Amniotic epithelial cell (primary cell): Measurements from ENCODE around the gene ZNF605.
"Not testable (repeated sequence)": the region's sequence is repeated elsewhere in the genome, so short reads cannot be mapped to it uniquely, and the experiment has no call there.

ENCODE experiments used
- DNase-seq: peaks from one replicate; pipeline ENCODE4 v3.0.0-alpha.2; 2010; ENCODE audit warnings: low read depth

ZNF605 gene

DNA sequence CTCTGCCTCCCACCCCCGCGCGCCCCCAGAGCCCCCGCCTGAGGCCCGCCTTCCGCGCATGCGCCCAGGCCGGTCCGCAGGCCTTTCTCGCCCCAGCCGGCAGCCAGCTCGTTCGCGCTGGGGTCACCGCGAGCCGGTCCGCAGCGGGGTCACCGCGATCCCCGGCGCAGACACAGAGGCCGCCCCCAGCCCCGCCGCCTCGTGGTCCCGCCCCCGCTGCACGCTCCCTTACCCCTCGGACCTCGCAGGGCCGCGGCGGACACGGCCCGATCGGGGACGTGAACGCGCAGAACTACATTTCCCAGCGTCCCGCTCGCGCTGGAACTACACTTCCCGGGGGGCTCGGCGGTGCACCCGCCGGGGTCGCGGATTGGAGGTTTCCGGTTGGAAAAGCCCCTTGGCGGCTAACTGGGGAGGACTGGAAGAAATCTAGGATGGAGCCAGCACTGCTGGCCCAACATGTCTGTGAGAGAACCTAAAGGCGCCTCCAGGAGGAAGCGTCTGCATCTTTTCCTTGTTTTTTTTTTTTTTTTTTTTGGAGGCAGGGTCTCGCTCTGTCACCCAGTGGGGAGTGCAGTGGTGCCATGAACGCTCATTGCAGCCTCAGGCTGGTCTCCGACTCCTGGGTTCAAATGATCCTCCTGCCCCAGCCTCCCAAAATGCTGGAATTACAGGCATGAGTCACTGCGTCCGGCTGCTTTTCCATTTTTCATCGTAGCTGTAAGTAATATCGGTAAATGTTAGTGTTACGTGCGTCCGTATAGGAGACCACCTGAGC, at the start of gene ZNF605:
Gene ZNF605, minus strand, starts transcription at position 296 of the 778 bp plus-strand sequence. CDS start 10,671 bp downstream, outside the sequence.
- peak; percentile 90 for DNase-seq

DNA sequence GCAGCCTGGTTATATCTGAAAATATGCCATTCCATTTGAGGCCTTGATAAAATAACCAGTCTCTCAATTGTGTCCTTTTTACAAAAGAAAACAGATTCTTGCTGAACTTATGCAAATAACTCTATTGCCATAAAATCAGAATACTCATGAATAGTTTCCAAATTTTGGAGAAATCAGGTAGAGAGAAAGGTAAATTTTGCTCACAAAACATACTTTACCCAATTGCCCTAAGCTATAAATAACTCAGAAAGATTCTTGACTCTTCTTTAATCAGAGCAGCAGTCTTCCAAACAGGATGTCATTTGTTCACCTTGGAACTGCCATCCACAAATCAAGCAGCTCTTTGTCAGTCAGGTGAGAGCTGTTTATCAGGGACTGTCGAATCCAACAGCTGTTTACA, 42.6 kb upstream of the ZNF605 start:
- peak; percentile 25 for DNase-seq

DNA sequence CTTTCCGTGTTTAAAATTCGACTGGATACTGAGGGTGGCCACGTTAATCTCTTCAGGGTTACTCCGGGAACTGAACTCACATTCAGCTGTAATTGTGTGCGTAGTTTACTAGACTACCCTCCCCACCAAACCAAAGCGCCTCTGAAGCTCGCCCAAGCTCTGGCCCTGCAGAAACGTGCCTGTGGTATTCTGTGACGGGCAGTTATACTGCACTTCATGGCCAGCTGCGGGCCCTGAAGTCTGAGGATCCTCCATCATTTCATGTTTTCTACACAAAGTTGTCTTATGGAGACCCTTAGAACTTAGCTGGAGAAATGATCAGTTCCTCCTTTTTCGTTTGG, 30.7 kb upstream of the ZNF605 start:
- DNase-seq = peak; percentile 19

DNA sequence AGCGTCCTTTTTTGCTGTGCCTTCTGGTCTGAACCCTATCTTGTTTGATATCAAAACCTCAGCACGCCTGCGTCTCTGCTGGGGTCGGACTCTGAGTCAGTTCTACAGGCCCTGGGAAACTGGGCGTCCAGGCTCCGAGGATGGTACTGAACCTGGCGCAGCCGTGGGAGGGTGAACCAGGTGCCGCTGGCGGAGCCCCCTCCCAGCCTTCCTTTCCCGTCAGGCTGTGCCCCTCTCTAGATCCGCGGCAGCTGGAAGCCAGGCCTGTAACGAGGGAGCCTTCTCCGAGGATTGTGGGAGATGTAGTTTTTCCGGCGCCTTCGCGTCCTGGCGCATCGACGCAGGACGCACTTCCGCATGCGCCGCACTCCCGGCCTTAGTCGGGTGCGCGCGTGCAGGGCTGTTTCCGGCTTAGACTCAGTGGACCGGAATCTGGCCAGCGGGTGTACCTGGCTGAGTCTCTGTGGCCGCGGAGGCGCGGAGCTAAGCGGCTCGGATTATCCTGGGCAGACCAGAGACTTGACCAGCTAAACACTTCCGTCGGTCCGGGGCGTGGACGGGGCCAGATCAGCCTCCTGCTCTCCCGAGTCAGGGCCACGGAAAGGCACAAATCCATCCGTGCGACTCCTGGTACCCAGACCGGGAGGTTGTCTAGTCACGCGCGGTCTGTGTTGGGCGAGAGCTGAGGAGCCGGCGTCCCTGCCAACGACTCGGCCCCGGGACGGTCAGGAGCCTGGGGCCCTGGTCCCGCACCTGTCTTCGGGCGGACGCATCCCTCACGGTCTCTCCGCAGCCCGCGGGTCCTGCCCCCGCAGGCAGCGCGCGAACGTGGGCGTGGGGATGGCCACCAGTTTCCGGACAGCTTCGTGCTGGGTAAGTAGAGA, 30.1 kb upstream of the ZNF605 start, which contains the start of gene ZNF26:
Gene ZNF26, plus strand, starts transcription at position 367 of the 884 bp plus-strand sequence. Its CDS starts 474 bp downstream, at position 841.
- peak; percentile 91 for DNase-seq

DNA sequence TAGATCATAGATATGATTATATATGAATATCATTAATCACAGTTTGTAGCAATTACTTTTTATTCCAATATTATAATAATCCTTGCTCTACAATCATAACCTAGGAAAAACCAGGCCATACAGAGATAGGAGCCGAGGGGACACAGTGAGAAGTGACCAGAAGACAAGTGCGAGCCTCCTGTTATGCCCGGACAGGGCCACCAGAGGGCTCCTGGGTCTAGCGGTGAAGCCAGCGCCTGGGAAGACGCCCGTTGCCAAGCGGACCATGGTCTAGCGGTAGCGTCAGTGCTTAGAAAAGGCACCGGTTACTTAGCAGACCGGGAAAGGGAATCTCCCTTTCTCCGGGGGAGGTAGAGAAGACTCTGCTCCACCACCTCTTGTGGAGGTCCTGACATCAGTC, 20.8 kb upstream of the ZNF605 start:
- peak; percentile 10 for DNase-seq

DNA sequence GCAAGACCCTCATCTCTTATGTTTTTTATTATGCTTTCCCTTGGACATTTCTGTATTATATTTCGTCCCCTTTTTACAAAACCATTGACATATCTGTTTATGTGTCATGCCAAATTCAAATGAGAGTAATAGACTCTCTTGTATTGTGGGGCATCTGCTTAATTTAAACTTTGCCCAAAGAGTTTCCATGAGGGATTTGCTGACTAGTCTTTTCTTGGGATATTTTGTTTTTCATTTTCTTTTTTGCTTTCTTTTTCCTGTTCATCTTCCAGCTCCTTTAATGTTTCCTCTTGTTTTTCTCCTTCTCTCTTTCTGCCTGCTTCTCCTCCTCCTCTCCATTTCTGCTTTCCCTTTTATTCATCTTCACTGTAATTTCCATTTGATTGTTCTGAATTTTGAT, 16.3 kb upstream of the ZNF605 start:
- no peak for DNase-seq

DNA sequence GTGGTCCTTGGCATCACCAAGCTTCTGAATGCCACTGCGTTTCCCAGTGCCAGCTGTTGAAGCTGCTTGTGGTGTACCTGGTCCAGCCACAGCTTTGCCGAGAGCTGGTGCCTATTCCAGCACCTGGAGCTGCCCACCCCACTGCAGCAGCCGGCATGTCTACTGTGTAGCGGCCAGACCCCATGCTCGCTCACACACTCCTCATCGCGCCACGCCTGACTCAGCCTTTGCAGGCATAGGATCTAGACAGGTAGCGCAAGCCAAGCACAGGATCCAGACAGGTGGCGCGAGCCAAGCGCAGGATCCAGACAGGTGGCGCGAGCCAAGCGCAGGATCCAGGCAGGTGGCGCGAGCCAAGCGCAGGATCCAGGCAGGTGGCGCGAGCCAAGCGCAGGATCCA, 11.6 kb upstream of the ZNF605 start:
- no peak for DNase-seq

DNA sequence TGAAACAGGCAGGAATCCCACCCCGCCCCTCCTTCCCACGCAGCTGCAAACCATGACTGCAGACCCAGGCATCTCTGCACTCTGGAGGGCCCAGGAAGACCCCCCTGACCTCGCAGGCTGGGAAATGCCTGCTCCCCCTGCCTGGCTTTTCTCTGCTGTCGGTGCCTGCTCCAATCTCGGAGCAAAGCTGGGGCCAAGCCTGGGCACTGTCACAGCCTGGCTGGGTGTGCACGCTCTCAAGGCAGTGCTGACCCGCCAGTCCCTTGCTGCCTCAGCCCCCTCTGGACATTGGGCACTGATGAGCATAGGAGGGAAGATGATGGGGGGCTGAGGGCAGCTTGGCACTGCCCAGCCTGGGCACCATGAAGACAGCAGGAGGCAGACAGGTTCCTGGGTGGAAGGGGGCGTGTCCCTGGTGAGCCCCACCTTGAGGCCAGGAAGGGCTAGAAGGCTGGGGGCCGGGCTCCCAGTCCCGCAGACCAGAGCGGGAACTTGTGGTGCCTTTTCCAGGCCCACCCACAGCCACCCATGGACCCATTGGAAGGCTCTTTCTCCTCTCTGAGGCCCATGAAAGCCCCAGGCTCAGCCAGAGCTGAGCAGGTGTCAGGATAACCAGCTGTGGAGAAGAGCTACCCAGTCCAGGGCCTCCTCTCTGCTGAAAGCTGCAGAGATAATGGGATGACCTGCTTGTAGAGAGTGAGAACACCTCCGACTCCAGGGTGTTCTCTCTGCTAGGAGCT, 10.7 kb upstream of the ZNF605 start:
- DNase-seq = no peak

DNA sequence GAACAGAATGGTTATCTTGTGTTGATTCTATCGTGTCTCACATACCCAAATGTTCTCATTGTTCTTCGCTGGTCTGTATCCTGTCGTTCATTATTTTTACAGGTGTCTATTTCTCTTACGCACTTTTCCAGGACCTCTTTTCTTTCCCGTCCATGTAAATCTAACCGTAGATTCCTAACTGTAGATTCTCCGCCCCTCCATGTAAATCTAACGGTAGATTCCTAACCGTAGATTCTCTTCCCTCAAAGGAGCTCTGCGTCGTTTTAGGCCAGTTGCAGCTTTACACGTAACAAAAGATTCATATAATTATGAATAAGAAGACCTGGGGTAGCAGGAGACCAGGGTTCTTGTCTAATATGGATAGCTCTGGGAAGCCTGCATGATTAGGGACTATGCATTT, 9.7 kb upstream of the ZNF605 start:
- no peak for DNase-seq

DNA sequence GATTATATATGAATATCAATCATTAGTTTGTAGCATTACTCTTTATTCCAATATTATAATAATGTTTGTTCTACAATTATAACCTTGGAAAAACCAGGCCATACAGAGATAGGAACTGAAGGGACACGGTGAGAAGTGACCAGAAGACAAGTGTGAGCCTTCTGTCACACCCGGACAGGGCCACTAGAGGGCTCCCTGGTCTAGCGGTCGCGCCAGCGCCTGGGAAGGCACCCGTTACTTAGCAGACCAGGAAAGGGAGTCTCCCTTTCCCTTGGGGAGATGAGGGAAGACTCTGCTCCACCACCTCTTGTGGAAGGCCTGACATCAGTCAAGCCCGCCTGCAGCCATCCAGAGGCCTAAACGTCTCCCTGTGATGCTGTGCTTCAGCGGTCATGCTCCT, 7.8 kb upstream of the ZNF605 start:
- DNase-seq = not testable (repeated sequence)

DNA sequence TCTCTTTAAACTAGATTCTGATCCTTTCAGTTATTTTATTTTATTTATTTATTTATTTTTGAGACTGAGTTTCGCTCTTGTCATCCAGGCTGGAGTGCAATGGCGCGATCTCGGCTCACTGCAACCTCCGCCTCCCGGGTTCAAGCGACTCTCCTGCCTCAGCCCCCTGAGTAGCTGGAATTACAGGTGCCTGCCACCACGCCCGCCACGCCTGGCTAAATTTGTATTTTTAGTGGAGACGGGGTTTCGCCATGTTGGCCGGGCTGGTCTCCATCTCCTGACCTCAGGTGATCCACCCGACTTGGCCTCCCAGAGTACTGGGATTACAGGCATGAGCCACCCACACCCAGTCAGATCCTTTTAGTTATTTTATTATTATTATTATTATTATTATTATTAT, 5.7 kb upstream of the ZNF605 start:
- not testable (repeated sequence) for DNase-seq

DNA sequence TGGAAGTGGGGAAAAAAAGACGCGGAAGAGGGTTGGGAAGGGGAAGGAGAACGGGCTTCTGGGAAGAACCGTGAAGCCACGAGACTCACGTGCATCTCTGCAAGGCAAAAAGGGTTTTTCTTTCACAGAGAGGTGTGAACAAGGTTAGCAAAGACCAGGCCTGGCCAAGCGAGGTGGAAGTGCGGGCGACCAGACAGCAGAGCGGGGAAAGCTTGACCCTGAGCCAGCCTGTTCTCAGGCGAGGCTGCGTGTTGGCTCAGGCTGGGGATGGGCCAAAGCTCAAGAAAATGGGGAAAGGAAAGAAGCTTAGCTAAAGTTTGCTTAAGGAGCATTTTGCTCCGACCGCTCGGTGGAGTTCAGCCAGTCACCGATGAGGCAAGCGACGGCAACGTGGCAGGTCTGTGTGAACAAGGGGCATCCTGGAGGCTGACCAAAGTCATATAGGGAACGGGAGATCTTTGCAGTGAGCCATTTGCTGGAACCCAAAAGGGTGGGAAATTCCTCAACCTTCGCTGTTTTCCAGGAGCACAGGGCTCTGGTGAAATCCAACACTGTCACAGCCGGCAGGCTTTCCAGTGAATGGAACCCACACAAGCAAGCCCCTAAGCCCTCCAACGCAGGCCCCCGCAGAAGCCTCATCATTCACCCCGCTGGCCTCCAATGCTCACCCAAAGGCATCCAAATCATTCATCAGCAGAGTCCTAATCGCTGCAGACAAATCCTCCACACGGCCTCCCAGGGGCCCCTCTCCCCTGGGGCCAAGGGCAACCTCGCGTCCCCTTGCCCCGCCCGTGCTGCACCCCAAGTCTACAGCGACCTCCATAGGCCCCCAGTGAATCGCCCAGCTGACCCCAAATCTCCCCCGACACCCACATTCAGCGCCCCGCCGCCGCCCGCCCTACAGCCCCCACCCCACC, 754 bp downstream of the ZNF605 start:
- peak; percentile 79 for DNase-seq

DNA sequence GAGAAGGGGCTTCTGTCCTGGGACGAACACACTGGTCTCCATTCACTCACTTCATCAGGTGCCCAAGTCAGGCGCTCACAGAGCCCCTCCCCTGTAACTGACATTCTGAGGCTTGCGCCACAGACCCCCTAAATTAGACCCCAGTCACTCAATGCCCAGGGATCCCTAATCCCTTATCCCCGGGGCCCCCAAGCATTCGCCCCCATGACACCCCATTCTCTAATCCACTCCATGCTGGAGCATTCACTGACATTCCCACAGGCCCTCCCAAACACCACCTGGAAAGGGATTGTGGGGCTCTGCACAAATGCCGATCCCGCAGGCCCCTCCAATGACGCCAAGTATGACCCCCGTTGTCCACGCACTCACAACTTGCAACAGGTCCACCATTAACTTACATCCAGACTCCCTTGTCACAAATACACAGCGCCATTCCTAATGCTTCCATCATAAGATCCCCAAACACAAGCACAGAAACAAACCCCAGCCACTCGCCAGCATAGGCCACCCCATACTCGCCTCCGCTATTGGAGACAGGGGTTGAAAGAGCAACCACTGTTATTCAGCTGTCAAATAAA, 1.5 kb downstream of the ZNF605 start:
- peak; percentile 13 for DNase-seq

DNA sequence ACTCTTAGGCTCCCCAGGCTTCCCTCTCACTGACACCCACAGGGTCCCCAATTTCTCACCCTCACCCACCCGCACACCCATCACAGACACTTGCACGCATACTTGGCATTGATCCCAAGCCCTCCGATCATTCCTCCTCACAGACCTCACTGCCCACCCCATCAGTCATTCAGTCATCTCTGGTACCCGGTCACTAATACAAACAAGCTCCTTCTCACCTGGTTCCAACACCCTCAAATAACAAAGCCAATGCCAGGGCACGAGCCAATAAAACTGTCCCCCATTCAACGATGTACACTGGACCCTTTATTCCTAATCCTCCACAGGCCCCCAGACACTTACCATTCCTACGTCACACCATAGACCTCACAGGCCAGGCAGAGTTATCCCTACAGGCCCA, 2.3 kb downstream of the ZNF605 start:
- no peak for DNase-seq

DNA sequence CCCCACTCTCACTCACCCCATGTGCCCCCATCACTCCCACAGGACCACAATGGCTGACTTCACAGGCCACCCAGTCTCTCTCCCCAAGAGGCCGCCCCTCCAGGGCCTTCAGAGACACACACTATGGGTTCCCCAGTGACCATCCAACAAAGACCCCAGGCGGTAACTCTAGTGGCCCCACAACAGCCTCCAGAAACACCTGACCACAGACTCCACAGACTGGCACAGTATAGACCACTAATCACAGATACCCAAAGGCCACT, 3.0 kb downstream of the ZNF605 start:
- DNase-seq = no peak

DNA sequence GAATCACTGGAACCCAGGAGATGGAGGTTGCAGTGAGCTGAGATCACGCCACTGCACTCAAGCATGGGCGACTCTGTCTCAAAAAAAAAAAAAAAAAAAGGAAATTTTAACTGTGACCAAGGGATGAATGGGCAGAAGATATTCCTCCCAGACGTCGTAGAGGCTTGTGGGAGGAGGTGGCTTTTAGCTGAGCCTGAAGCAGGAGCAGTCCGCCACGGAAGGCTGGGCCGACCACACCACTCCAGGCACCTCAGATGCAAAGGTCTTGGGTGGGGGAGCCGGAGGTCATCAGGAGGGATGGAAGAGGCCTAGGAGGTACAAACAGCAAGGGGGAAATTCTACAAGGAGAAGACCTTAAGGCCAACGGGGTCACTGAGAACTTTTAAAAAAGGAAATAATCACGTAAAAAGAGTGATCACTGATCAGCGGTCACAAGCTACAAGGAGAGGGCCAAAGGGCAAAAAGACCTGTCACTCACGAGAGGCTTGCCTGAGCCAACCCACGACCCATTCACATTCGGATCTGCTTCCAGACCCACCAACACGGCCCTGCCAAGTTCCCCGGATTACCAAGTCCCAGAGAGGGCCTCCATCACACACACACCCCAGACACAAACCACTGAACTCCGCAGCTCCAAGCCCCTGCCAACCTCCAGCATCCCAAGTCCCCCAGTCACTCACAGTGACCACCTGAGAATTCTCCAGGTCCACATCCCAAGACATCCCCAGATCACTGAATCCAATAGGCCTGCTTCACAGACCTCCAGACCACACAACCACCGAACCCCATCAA, 3.5 kb downstream of the ZNF605 start:
- no peak for DNase-seq

DNA sequence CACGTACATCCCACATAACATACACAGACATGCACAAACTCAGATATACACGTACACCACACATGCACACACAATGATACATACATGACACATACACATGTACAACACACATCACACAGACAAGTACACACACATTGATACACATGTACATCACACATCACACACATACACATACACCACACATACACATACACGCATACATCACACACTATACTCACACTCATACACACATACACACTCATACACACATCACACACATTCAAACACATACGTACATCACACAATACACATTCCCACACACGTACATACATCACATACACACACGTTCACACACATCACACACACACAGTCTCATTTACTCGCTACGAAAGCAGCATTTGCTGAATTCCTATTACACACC, 4.5 kb downstream of the ZNF605 start:
- no peak for DNase-seq

DNA sequence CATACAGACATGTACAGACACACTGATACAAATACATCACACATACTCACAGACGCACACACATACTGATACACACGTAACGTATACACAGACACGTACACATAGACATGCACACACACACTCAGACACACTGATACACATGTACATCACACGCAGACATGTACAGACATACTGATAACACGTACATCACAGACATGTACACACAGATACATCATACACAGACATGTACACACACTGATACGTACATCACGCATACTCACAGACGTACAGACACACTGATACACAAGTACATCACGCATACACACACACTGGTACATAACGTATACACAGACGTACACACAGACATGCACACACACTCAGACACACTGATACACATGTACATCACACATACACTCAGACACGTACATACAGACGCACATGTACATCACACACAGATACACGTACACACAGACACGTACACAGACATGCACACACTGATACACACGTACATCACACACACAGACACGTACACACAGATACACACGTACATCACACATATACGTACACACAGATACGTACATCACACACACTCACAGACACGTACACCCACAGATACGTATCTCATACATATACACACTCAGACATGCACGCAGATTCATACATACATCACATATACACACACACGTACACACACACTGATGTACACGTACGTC, 5.1 kb downstream of the ZNF605 start:
- DNase-seq = no peak

DNA sequence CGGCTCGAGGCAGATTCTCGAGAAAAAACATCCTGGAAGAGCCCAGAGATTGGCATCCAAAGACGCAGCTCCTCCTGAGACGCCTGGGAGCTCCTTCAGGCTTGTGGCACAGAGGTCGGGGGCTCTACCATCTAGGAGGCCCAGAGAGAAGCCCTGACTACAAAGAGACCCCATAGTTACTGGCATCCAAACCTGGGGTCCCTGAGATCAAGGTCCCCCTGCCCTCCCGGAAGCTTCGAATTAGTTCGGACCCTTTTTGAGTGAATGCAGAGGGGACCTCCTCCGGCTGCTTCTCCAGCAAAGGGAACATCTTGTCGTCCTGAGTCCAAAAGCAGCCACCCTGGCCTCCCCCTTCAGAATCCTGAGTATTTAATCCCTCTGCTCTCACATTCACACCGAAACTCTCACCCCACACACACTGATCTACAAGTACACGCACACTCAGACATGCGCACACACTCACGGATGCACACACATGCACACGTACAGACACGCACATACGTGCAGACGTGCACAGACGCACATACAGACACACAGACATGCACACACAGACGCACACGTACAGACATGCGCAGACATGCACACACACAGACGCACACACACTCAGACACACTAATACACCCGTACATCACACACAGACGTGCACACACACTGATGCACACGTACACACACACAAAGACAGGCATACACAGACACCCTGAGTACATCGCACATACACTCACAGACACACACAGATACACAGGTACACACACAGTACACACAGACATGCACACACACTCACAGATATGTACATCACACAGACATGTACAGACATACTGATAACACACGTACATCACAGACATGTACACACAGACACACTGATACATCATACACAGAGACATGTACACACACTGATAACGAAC, 5.9 kb downstream of the ZNF605 start:
- no peak for DNase-seq
